Neural cell (in vitro differentiated cells): ENCODE results near the gene PTPN21.

Experiments
- RAD21 ChIP-seq: fragments of 450-650 bp; conservative IDR thresholded peaks from 2 replicates; pipeline ENCODE4 v1.6.1; 2014; ENCODE audit warnings: antibody characterized with exemption, mild to moderate bottlenecking, moderate library complexity
- TAF1 ChIP-seq: IDR thresholded peaks from 2 replicates; pipeline ENCODE4 v1.6.1; 2012; ENCODE audit warnings: low read depth
- TF ChIP-seq, protein P1 (sequence below): fragments of 450-650 bp; IDR thresholded peaks from 2 replicates; pipeline ENCODE4 v1.5.1; 2014; ENCODE audit warnings: antibody characterized with exemption, mild to moderate bottlenecking, moderate library complexity; ENCODE audit not compliant: poor library complexity, severe bottlenecking

GRCh38 chr14:88422919-88423650, 131.7 kb downstream of the PTPN21 start:
- TF ChIP-seq, protein P1, sequence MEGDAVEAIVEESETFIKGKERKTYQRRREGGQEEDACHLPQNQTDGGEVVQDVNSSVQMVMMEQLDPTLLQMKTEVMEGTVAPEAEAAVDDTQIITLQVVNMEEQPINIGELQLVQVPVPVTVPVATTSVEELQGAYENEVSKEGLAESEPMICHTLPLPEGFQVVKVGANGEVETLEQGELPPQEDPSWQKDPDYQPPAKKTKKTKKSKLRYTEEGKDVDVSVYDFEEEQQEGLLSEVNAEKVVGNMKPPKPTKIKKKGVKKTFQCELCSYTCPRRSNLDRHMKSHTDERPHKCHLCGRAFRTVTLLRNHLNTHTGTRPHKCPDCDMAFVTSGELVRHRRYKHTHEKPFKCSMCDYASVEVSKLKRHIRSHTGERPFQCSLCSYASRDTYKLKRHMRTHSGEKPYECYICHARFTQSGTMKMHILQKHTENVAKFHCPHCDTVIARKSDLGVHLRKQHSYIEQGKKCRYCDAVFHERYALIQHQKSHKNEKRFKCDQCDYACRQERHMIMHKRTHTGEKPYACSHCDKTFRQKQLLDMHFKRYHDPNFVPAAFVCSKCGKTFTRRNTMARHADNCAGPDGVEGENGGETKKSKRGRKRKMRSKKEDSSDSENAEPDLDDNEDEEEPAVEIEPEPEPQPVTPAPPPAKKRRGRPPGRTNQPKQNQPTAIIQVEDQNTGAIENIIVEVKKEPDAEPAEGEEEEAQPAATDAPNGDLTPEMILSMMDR, result no peak
- no peak for TF ChIP-seq RAD21
- no peak for TF ChIP-seq TAF1
